ENCODE measurements around the gene FAM118B. TPM values are rescaled to one million over a fixed set of nuclear protein-coding genes. Genes with fewer than 3 reads are reported as not detected.

The FAM118B gene
- polyA plus RNA-seq, 1 of the 3 experiments (the other 2 are of a cell fraction) = 19.5 TPM

GRCh38 chr11:126188332-126189108 lies 23.1 kb upstream of the FAM118B start:
- H3K4me2 ChIP-seq = no peak overlapping the region

DNA sequence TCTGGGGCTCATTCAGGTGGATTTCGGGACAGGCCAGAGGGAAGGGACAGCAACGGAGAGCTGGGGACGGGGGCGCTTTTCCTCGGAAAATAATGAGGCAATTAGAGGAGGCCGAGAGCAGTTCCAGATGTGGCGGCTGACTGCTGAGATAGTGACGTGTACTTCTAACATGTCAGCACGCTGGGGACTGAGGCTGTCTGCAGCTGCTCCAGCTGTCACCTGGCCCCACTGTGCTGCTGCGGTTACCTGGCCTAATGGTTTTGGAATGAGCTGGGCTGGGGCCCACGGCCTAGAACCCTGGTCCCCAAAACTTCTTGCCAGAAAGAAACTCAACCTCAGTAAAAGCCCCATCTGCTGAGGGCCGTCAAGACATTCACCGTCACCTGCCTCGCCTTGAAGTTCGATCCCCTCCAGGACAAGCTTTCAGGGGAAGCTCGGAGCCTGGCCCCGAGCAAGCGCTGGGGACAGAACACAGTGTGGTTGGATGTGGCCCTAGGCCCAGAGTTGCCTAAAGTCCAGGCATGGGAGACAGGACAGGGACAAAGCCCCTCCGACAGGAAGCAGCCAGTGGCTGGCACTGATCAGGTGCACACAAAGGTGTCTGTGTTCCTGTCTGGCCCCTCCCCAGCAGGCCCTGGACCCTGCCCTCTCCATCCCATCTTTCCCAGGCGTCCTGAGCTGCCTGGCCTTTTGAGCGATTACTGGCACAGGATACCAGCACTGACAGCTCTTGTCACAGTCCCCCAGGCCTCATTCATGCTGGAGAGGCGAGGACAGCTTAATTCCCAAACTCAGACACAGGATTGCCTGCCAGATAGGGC lies 22.3 kb upstream of the FAM118B start:
- TF ChIP-seq, protein P1, sequence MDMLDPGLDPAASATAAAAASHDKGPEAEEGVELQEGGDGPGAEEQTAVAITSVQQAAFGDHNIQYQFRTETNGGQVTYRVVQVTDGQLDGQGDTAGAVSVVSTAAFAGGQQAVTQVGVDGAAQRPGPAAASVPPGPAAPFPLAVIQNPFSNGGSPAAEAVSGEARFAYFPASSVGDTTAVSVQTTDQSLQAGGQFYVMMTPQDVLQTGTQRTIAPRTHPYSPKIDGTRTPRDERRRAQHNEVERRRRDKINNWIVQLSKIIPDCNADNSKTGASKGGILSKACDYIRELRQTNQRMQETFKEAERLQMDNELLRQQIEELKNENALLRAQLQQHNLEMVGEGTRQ (IDR thresholded peaks at IDR 0.05; ENCODE audit: borderline replicate concordance, low read depth, low read length) = no peak
- TF ChIP-seq EP300 (IDR thresholded peaks at IDR 0.05; ENCODE audit: borderline replicate concordance in 1 of 2, low read depth in 1 of 2, low read length in 1 of 2) = no peak
- TF ChIP-seq FOXJ3 (CRISPR knock-in tag; IDR thresholded peaks at IDR 0.05) = no peak
- no peak for TF ChIP-seq MAX (IDR thresholded peaks at IDR 0.05; ENCODE audit: low read depth)
- TF ChIP-seq RFX5 (IDR thresholded peaks at IDR 0.05; ENCODE audit: low read length) = no peak
- no peak for TF ChIP-seq MXI1 (IDR thresholded peaks at IDR 0.05; ENCODE audit: low read depth, low read length)
- TF ChIP-seq NRF1 (IDR thresholded peaks at IDR 0.05; ENCODE audit: low read depth, low read length) = no peak
- no peak for TF ChIP-seq YY1 (IDR thresholded peaks at IDR 0.05; ENCODE audit: low read depth)
- no peak for TF ChIP-seq NFIC (IDR thresholded peaks at IDR 0.05; ENCODE audit: borderline replicate concordance)
- Histone ChIP-seq H3K9ac (no peak overlapping the region), H3K79me2 (ENCODE audit: insufficient read depth) (no peaks in the 10 kb centered on the region), H2AFZ (ENCODE audit: low read depth) (no peak overlapping the region), H3K9me3 (no peaks in the 10 kb centered on the region), H3K27ac (ENCODE audit: low read depth in 2 of 2, low read length in 1 of 2) (no peak overlapping the region), H3K27me3 (ENCODE audit: insufficient read depth) (no peaks in the 10 kb centered on the region), H3K9me2 (no peaks in the 10 kb centered on the region), H3F3A (replicated peaks; ENCODE audit: insufficient read depth) (no peaks in the 10 kb centered on the region), H3K36me3 (replicated peaks in 1 of 2; ENCODE audit: control insufficient read depth in 1 of 2, insufficient read depth in 2 of 2, low read length in 1 of 2) (peaks cover 4 to 22% of the 10 kb centered on the region in 2 experiments), H3K4me3 (ENCODE audit: low read depth in 2 of 2, low read length in 1 of 2) (no peak overlapping the region), H4K20me1 (ENCODE audit: insufficient read depth) (no peaks in the 10 kb centered on the region; the same call in 1 of the 2 replicates), H3K4me2 (no peak overlapping the region), H3K4me1 (ENCODE audit: control insufficient read depth in 1 of 2, insufficient read depth in 2 of 2, low read depth in 1 of 2, low read length in 1 of 2) (peaks cover 0 to 14% of the 10 kb centered on the region in 2 experiments; a peak in 1 of 4 replicates)
- WGBS (ENCODE audit: low lambda C conversion rate) = 93% methylated on average over 13 of the region's 22 CpGs
- DNase-seq = no peak
- POLR2A ChIA-PET = interaction anchor here (1.1 kb wide), 1 partner anchor 74 kb away, joined by 3 read pairs; no protein-coding TSS in a partner anchor
- CTCF ChIA-PET = interaction anchor here (0.8 to 5.4 kb wide), 9 partner anchors 9 to 316 kb away, joined by 3 to 63 read pairs (median 4); partner anchors contain the start of gene CDON

More at GRCh38 chr11:126188332-126189108, 23.1 kb upstream of the FAM118B start:
- 92% methylated on average over 12 of the region's 15 CpGs for WGBS (ENCODE audit: low lambda C conversion rate)
- no peaks in the 10 kb centered on the region for H3K79me2 ChIP-seq (ENCODE audit: insufficient read depth)
- ChIA-PET POLR2A (no interaction called here), CTCF (interaction anchor here (0.8 to 1.8 kb wide), 7 partner anchors 8 to 265 kb away, joined by 3 to 5 read pairs (median 4); no protein-coding TSS in a partner anchor)
- H3F3A ChIP-seq (replicated peaks; ENCODE audit: insufficient read depth) = no peaks in the 10 kb centered on the region
- no peaks in the 10 kb centered on the region for H3K9me2 ChIP-seq
- no peak overlapping the region for H2AFZ ChIP-seq (ENCODE audit: low read depth)
- peaks cover 4 to 21% of the 10 kb centered on the region in 2 experiments for H3K36me3 ChIP-seq (replicated peaks in 1 of 2; ENCODE audit: control insufficient read depth in 1 of 2, insufficient read depth in 2 of 2, low read length in 1 of 2)
- H4K20me1 ChIP-seq (ENCODE audit: insufficient read depth) = no peaks in the 10 kb centered on the region
- DNase-seq = no peak
- H3K9ac ChIP-seq = no peak overlapping the region
- no peaks in the 10 kb centered on the region for H3K9me3 ChIP-seq
- TF ChIP-seq, protein P2, sequence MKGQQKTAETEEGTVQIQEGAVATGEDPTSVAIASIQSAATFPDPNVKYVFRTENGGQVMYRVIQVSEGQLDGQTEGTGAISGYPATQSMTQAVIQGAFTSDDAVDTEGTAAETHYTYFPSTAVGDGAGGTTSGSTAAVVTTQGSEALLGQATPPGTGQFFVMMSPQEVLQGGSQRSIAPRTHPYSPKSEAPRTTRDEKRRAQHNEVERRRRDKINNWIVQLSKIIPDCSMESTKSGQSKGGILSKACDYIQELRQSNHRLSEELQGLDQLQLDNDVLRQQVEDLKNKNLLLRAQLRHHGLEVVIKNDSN (IDR thresholded peaks at IDR 0.05; ENCODE audit: borderline replicate concordance, low read depth) = no peak
- TF ChIP-seq MXI1 (IDR thresholded peaks at IDR 0.05; ENCODE audit: low read depth, low read length) (no peak), FOSL2 (IDR thresholded peaks at IDR 0.05; ENCODE audit: borderline replicate concordance, low read depth) (no peak)
- TF ChIP-seq, protein P3, sequence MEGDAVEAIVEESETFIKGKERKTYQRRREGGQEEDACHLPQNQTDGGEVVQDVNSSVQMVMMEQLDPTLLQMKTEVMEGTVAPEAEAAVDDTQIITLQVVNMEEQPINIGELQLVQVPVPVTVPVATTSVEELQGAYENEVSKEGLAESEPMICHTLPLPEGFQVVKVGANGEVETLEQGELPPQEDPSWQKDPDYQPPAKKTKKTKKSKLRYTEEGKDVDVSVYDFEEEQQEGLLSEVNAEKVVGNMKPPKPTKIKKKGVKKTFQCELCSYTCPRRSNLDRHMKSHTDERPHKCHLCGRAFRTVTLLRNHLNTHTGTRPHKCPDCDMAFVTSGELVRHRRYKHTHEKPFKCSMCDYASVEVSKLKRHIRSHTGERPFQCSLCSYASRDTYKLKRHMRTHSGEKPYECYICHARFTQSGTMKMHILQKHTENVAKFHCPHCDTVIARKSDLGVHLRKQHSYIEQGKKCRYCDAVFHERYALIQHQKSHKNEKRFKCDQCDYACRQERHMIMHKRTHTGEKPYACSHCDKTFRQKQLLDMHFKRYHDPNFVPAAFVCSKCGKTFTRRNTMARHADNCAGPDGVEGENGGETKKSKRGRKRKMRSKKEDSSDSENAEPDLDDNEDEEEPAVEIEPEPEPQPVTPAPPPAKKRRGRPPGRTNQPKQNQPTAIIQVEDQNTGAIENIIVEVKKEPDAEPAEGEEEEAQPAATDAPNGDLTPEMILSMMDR (IDR thresholded peaks at IDR 0.05) = no peak
- H3K27ac ChIP-seq (ENCODE audit: low read depth in 2 of 2, low read length in 1 of 2) = no peak overlapping the region
- H3K27me3 ChIP-seq (ENCODE audit: insufficient read depth) = no peaks in the 10 kb centered on the region
- no peak overlapping the region for H3K4me3 ChIP-seq (ENCODE audit: low read depth in 2 of 2, low read length in 1 of 2)
- peaks cover 0 to 12% of the 10 kb centered on the region in 2 experiments; a peak in 1 of 4 replicates for H3K4me1 ChIP-seq (ENCODE audit: control insufficient read depth in 1 of 2, insufficient read depth in 2 of 2, low read depth in 1 of 2, low read length in 1 of 2)
